ENCODE results near the gene PTP4A2. TPM values are rescaled to one million over a fixed set of nuclear protein-coding genes. Genes with fewer than 3 reads are reported as not detected.

The PTP4A2 gene
- total RNA-seq, 1 donor from 2014 or later, result 271 TPM

- peak overlapping the region; percentile 98 for H3K9ac ChIP-seq (ENCODE audit: low read length)
- FAIRE-seq, result no peak
- Mint-ChIP-seq H3K9me3 (ENCODE audit: unreplicated experiment) (no peaks in the 10 kb centered on the region), H3K27me3 (ENCODE audit: low read depth, unreplicated experiment) (no peaks in the 10 kb centered on the region), H3K36me3 (ENCODE audit: low read depth, unreplicated experiment) (no peaks in the 10 kb centered on the region), H3K27ac (ENCODE audit: unreplicated experiment) (peak overlapping the region; percentile 64), H3K4me1 (ENCODE audit: low read depth, unreplicated experiment) (peaks cover 48% of the 10 kb centered on the region), H3K4me3 (ENCODE audit: unreplicated experiment) (peak overlapping the region; percentile 90)
- no peak for DNase-seq (ENCODE audit: low read depth)
- H2AFZ ChIP-seq (ENCODE audit: low read depth, low read length), result no peak overlapping the region
- H3K79me2 ChIP-seq (ENCODE audit: insufficient read depth, low read length), result peaks cover 64% of the 10 kb centered on the region
- no peak for TF ChIP-seq CTCF (IDR thresholded peaks at IDR 0.05; ENCODE audit: insufficient read depth, low read depth, low read length)
- no peak for TF ChIP-seq EZH2 (IDR thresholded peaks at IDR 0.05; ENCODE audit: insufficient read depth, low read length)
- H3K4me2 ChIP-seq (ENCODE audit: low read length), result peak overlapping the region; percentile 84
- H3K36me3 ChIP-seq (ENCODE audit: insufficient read depth, low read length), result no peaks in the 10 kb centered on the region
- peaks cover 61% of the 10 kb centered on the region for H4K20me1 ChIP-seq (ENCODE audit: insufficient read depth, low read length)
- H3K4me1 ChIP-seq (ENCODE audit: insufficient read depth, low read length), result peaks cover 57% of the 10 kb centered on the region
- H3K9me3 ChIP-seq (ENCODE audit: insufficient read depth, low read depth, low read length), result no peaks in the 10 kb centered on the region
- H3K27ac ChIP-seq (ENCODE audit: low read depth, low read length), result peak overlapping the region; percentile 84
- peak overlapping the region; percentile 98 for H3K4me3 ChIP-seq (ENCODE audit: insufficient read depth, low read depth, low read length)
- H3K27me3 ChIP-seq (ENCODE audit: insufficient read depth, low read length), result no peaks in the 10 kb centered on the region
These were observed 1.7 kb downstream of the PTP4A2 start for GRCh38 chr1:31936278-31936980.

GRCh38 chr1:31934706-31935629 is 3.2 kb downstream of the PTP4A2 start:
- Mint-ChIP-seq H3K27me3 (ENCODE audit: low read depth, unreplicated experiment) (no peaks in the 10 kb centered on the region), H3K27ac (ENCODE audit: unreplicated experiment) (peak overlapping the region; percentile 77), H3K9me3 (ENCODE audit: unreplicated experiment) (no peaks in the 10 kb centered on the region), H3K4me1 (ENCODE audit: low read depth, unreplicated experiment) (peaks cover 56% of the 10 kb centered on the region), H3K36me3 (ENCODE audit: low read depth, unreplicated experiment) (no peaks in the 10 kb centered on the region), H3K4me3 (ENCODE audit: unreplicated experiment) (peak overlapping the region; percentile 90)
- peaks cover 78% of the 10 kb centered on the region for H3K79me2 ChIP-seq (ENCODE audit: insufficient read depth, low read length)
- peaks cover 74% of the 10 kb centered on the region for H4K20me1 ChIP-seq (ENCODE audit: insufficient read depth, low read length)
- FAIRE-seq (no peak), DNase-seq (ENCODE audit: low read depth) (peak; percentile 49)
- H3K27me3 ChIP-seq (ENCODE audit: insufficient read depth, low read length), result no peaks in the 10 kb centered on the region
- TF ChIP-seq EZH2 (IDR thresholded peaks at IDR 0.05; ENCODE audit: insufficient read depth, low read length) (no peak), CTCF (IDR thresholded peaks at IDR 0.05; ENCODE audit: insufficient read depth, low read depth, low read length) (no peak)
- peak overlapping the region; percentile 34 for H3K4me3 ChIP-seq (ENCODE audit: insufficient read depth, low read depth, low read length)
- H3K4me2 ChIP-seq (ENCODE audit: low read length), result peak overlapping the region; percentile 84
- no peak overlapping the region for H2AFZ ChIP-seq (ENCODE audit: low read depth, low read length)
- peak overlapping the region; percentile 54 for H3K27ac ChIP-seq (ENCODE audit: low read depth, low read length)
- H3K9ac ChIP-seq (ENCODE audit: low read length), result peak overlapping the region; percentile 67
- H3K4me1 ChIP-seq (ENCODE audit: insufficient read depth, low read length), result peaks cover 62% of the 10 kb centered on the region
- H3K36me3 ChIP-seq (ENCODE audit: insufficient read depth, low read length), result no peaks in the 10 kb centered on the region
- H3K9me3 ChIP-seq (ENCODE audit: insufficient read depth, low read depth, low read length), result no peaks in the 10 kb centered on the region
